HK-2 (cell line): Measurements from ENCODE around the gene MMP21.

Source experiments
- DNase-seq: peaks from one replicate; pipeline ENCODE4 v3.0.0-alpha.2; 2018; ENCODE audit not compliant: unreplicated experiment

The MMP21 gene

GRCh38 chr10:125775491-125776106 is at the start of gene MMP21:
Gene MMP21 (minus strand): TSS chr10:125775821. CDS start chr10:125775821, 0 bp downstream.
- DNase-seq = no peak

DNA sequence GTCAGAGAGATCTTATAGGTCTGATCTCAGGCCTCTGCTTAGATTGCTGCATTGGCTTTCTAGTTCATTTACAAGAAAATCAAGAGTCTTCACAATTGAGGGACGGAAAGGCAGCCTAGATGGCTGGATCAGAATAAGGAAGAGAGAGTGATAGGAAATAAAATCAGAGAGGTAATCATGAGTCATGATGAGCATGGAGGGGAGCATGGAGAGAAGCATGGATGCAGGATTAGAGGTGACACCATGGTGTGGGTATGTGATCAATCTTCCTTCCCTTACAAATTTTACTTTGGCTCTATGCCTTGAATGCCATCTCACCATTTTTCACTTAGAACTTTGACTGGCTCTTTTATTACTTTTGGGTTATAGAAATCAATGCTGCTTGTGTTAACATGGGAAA is 49.1 kb upstream of the MMP21 start:
- no peak for DNase-seq

GRCh38 chr10:125823663-125824251 is 48.1 kb upstream of the MMP21 start:
- peak; percentile 33 for DNase-seq

DNA sequence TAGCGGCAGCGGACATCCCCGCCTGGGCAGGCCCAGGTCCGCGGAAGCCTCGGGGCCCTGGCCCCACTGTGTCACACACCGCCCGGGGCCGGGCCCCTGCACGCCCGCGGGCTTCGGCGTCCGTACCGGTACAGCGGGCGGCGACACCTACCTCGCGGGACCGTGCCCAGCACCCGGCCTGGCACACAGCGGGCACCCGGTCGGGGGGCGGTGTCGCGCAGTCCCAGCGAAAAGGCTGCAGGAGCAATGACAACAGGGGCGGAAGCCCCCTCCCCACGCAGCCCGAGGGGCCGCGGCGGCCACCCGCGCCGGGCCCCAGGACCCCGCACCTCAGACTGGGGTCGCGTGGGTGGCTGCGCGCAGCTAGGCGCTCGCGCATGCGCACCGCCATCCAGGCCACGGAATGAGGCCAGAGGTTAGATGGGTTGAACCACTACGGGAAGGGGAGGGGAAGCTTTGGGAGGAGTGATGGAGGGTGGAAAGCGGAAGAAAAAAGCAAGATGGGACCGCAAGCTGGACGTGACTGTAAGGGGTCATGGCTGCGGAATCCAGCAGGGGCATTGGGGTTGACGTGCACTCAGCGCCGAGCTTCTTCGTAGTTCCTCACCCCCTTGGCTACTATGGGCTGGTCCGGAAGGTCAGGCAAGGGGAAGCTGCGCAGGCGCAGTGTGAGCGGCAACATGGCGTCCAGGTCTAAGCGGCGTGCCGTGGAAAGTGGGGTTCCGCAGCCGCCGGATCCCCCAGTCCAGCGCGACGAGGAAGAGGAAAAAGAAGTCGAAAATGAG is 47.4 kb upstream of the MMP21 start, which contains the start of the genes BCCIP and UROS:
BCCIP (plus strand) TSS at position 669 of the 785 bp plus-strand sequence; CDS start at position 681, 12 bp downstream.
UROS (minus strand) TSS at position 381 of the 785 bp plus-strand sequence. CDS start 6,759 bp downstream, outside the sequence.
- DNase-seq = peak; percentile 92

GRCh38 chr10:125820701-125821100 is 45.1 kb upstream of the MMP21 start:
- no peak for DNase-seq

DNA sequence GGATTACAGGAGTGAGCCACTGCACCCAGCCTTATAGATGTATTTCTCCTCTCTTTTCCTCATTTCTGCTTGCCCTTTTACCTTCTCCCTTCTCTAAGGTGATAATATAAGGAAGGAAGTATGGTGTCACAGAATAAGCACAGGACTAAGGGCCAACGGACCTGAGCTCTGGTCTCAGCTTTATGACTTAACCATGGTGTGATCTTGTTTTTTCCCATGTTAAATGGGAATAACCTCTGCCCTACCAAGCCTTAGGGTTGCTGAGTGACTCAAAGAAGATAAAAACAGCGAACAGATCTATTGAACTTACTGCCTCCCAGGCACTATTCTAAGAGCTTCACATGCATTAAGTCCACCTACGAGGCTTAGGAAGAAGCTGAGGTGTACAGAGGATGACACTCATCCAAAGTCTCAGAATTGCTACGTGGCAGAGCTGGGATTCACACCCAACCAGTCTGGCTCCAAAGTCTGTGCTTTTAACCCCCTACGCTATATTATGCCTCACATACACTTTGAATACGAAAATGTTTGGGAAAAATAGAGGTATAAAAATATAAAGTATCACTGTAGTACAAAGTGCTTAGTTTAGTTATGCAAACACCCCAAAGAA is 41.8 kb upstream of the MMP21 start:
- DNase-seq = no peak

DNA sequence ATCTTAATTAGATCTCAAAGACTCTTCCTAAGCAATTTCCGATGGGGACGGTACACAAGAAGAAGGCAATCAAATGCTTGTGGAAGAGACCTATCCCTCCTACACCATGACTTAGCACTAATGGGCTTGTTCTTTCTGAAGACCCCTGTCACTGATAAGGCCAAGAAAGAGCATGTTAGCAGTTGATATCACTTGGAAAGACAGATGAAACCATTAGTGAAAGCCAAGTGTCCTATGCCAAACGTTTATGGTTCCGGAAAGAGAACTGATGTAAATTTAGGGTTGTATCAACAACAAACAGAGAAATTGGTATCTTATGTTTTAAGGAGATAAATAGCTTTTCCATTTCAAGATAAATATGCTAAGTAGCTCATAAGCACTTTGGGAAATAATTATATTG is 40.9 kb upstream of the MMP21 start:
- DNase-seq = no peak

DNA sequence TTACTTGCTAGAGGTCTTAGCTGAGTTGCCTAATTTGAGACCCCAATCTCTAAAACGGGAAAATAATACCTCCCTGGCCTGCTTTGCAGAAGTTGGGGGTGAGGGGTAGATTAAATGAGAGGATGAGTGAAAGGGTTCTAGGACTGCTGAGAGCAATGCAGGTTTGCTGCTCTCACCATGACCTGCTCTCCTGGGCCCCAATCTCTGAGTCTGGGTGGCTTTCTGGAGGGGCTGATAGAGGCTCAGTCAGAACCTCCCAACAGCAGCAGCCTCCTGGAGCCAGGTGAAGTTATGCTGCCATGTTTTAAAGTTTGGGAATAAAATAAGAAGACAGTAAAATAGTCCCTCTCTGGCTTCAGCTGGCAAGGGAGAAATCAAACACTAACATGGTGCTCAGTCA is 40.1 kb upstream of the MMP21 start:
- DNase-seq = no peak

GRCh38 chr10:125812128-125812750 is 36.6 kb upstream of the MMP21 start:
- DNase-seq = no peak

DNA sequence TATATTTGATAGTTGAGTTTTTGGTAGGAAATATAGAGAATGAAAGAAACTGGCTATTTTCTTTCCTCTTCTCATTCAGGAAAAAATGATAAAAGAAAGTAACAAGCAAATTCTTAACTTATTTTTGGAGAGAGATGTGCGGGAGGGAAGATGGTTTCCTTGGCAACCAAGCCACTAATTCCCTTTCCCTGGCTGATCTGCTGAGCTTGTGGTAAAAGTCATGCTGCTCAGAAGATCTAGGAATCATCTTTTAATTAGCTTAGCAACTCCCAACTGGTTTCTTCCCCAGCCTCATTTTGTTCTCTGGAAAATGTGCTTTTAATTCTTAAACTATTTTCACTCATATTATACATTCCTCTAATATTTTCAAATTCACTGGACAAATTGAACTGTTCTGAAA is 35.6 kb upstream of the MMP21 start:
- DNase-seq = no peak

GRCh38 chr10:125808047-125808446 is 32.4 kb upstream of the MMP21 start:
- no peak for DNase-seq

DNA sequence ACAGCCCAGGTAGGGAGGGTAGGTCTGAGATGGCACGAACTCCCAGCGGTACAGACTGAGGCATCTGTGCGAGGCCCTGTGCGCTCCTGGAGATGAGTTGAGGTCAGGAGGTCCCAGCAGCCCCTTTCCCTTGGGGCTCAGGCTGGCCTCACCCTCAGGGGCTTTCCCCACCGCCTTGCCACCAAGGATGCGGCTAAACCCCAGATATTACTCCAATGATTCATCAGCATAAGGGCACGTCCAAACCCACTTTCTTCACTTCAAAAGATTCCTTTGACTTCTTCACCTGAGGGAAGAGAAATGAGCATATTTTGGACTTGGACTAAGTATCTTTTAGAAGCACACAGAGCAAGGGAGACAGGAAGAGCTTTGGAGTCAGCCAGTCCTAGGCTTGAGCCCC is 27.1 kb upstream of the MMP21 start:
- peak; percentile 69 for DNase-seq

DNA sequence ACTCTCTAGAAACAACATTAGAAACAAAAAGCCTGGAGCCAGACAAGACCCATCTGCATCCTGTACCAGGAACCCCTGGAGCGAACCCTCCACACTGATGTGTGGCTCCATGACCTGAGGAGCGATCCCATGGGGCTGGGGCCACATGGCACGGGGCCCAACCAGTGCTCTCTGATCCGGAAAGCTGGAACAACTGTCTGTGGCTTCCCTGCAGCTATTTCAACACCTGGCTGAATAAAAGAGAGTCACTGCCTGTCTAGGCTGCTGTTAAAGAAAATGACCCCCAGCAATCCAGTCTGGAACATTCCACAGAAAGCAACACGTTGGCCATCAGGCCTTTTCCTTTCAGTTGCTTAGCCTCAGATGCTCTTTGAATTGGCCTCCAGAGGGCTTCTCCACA is 26.5 kb upstream of the MMP21 start:
- peak; percentile 48 for DNase-seq

- DNase-seq = no peak
Observed at GRCh38 chr10:125801574-125801973, 26.0 kb upstream of the MMP21 start.

DNA sequence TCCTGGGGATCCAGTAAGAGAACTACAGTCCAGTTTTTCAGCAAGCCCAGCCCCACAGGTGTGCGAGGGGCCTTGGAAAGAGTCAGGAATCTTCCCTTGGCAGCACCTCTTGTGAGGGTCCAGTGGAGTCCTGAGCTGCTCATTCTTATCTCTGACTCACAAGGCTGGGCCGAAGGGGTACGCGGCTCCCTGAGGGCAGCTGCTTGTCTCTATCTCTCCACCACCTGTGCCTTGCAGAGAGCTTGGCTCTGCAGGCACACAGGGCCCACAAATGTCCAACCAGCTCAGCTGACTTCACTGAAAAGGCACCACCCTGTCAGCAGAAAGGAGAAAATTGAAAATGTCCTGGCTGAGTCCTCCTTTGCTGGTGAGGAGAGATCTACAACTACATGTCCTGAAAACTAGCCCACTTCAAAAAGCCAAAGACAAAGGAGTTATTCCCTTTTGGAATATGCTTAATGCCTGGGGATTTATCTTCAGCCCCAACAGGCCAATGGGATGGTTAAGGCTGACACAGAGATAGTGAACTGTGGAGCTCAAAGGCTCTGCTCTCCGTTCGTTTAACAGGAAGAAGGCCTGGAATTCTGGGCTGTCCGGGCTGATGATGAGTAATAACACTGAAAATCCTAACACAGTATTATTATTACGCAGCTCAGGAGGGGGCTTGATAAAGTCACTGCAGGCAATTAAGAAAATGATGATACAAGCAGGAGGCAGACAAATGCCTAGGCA is 24.0 kb upstream of the MMP21 start:
- DNase-seq = no peak

- peak; percentile 46 for DNase-seq
Observed at GRCh38 chr10:125797994-125798662, 22.5 kb upstream of the MMP21 start.

- DNase-seq = no peak
Observed at GRCh38 chr10:125797424-125797823, 21.8 kb upstream of the MMP21 start.

- no peak for DNase-seq
Observed at GRCh38 chr10:125795637-125796190, 20.1 kb upstream of the MMP21 start.

GRCh38 chr10:125795128-125795527 is 19.5 kb upstream of the MMP21 start:
- DNase-seq = no peak
